ENCODE data around the gene LIMS1.

The LIMS1 gene

GRCh38 chr2:108611021-108611420 lies 76.8 kb downstream of the LIMS1 start:
- TF ChIP-seq NFIC (IDR thresholded peaks at IDR 0.05) (no peak), ZBTB7A (IDR thresholded peaks at IDR 0.05; ENCODE audit: low read depth) (no peak), TCF12 (IDR thresholded peaks at IDR 0.05; ENCODE audit: low read depth) (no peak), YY1 (IDR thresholded peaks at IDR 0.05; ENCODE audit: low read depth) (no peak), CREB1 (IDR thresholded peaks at IDR 0.05; ENCODE audit: low read depth) (no peak), EGR1 (IDR thresholded peaks at IDR 0.05) (no peak), FOXM1 (IDR thresholded peaks at IDR 0.05; ENCODE audit: borderline replicate concordance, low read depth) (no peak), RAD21 (IDR thresholded peaks at IDR 0.05; ENCODE audit: low read depth) (no peak), EP300 (IDR thresholded peaks at IDR 0.05; ENCODE audit: borderline replicate concordance) (no peak), TEAD4 (IDR thresholded peaks at IDR 0.05) (no peak), TAF1 (IDR thresholded peaks at IDR 0.05; ENCODE audit: low read depth) (no peak), CEBPB (IDR thresholded peaks at IDR 0.05) (no peak)
- TF ChIP-seq, protein P1, sequence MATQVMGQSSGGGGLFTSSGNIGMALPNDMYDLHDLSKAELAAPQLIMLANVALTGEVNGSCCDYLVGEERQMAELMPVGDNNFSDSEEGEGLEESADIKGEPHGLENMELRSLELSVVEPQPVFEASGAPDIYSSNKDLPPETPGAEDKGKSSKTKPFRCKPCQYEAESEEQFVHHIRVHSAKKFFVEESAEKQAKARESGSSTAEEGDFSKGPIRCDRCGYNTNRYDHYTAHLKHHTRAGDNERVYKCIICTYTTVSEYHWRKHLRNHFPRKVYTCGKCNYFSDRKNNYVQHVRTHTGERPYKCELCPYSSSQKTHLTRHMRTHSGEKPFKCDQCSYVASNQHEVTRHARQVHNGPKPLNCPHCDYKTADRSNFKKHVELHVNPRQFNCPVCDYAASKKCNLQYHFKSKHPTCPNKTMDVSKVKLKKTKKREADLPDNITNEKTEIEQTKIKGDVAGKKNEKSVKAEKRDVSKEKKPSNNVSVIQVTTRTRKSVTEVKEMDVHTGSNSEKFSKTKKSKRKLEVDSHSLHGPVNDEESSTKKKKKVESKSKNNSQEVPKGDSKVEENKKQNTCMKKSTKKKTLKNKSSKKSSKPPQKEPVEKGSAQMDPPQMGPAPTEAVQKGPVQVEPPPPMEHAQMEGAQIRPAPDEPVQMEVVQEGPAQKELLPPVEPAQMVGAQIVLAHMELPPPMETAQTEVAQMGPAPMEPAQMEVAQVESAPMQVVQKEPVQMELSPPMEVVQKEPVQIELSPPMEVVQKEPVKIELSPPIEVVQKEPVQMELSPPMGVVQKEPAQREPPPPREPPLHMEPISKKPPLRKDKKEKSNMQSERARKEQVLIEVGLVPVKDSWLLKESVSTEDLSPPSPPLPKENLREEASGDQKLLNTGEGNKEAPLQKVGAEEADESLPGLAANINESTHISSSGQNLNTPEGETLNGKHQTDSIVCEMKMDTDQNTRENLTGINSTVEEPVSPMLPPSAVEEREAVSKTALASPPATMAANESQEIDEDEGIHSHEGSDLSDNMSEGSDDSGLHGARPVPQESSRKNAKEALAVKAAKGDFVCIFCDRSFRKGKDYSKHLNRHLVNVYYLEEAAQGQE (IDR thresholded peaks at IDR 0.05; ENCODE audit: low read depth) = no peak
- TF ChIP-seq, protein P2, sequence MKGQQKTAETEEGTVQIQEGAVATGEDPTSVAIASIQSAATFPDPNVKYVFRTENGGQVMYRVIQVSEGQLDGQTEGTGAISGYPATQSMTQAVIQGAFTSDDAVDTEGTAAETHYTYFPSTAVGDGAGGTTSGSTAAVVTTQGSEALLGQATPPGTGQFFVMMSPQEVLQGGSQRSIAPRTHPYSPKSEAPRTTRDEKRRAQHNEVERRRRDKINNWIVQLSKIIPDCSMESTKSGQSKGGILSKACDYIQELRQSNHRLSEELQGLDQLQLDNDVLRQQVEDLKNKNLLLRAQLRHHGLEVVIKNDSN (IDR thresholded peaks at IDR 0.05) = no peak
- TF ChIP-seq, protein P3, sequence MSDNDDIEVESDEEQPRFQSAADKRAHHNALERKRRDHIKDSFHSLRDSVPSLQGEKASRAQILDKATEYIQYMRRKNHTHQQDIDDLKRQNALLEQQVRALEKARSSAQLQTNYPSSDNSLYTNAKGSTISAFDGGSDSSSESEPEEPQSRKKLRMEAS (IDR thresholded peaks at IDR 0.05) = no peak

- TF ChIP-seq CREB1 (IDR thresholded peaks at IDR 0.05; ENCODE audit: low read depth) (no peak), EGR1 (IDR thresholded peaks at IDR 0.05) (no peak)
Measured at GRCh38 chr2:108612153-108612513, 77.9 kb downstream of the LIMS1 start.

DNA sequence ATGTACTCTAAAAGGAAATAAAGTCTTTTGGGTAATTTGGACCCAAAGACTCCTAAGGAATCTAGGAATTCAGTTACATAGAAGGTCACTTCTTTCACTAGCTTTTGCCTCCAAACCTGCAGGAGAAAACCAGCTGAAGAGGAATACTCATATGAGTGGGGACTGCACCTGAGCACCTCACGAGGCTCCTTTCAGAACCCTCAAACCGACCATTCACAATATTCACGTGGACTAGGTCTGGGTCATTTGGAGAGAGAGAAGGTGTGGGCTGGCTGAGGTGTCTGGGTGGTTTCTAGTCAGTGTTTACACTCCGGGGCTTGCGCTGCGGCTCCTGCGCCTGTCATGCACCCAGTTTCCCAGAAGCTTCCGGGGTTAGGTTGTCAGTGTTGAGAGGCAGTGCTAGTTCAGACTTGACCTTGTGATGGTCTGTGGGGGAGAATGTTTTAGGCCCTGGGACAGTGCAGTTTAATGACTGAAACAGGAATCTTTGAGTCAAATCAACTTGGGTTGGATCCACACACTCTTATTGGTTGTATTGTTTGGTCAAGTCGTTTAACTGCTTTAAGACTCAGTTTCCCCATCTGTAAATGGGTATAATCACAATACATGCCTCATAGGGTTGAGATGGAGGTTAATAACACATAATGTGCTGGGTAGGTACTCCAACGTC lies 78.4 kb downstream of the LIMS1 start:
- TF ChIP-seq FOXM1 (IDR thresholded peaks at IDR 0.05; ENCODE audit: borderline replicate concordance, low read depth) = no peak
- TF ChIP-seq TCF12 (IDR thresholded peaks at IDR 0.05; ENCODE audit: low read depth) = no peak
- TF ChIP-seq, protein P2 (IDR thresholded peaks at IDR 0.05) = no peak
- TF ChIP-seq RAD21 (IDR thresholded peaks at IDR 0.05; ENCODE audit: low read depth) = no peak
- no peak for TF ChIP-seq TAF1 (IDR thresholded peaks at IDR 0.05; ENCODE audit: low read depth)
- TF ChIP-seq TEAD4 (IDR thresholded peaks at IDR 0.05) = no peak
- TF ChIP-seq EGR1 (IDR thresholded peaks at IDR 0.05) = no peak
- no peak for TF ChIP-seq EP300 (IDR thresholded peaks at IDR 0.05; ENCODE audit: borderline replicate concordance)
- TF ChIP-seq YY1 (IDR thresholded peaks at IDR 0.05; ENCODE audit: low read depth) = no peak
- TF ChIP-seq, protein P3 (IDR thresholded peaks at IDR 0.05) = no peak
- TF ChIP-seq, protein P1 (IDR thresholded peaks at IDR 0.05; ENCODE audit: low read depth) = no peak
- no peak for TF ChIP-seq NFIC (IDR thresholded peaks at IDR 0.05)
- TF ChIP-seq CEBPB (IDR thresholded peaks at IDR 0.05) = no peak

- TF ChIP-seq CREB1 (IDR thresholded peaks at IDR 0.05; ENCODE audit: low read depth) (no peak), EP300 (IDR thresholded peaks at IDR 0.05; ENCODE audit: borderline replicate concordance) (no peak)
- TF ChIP-seq, protein P1 (IDR thresholded peaks at IDR 0.05; ENCODE audit: low read depth) = no peak
Measured at GRCh38 chr2:108613261-108614042, 79.2 kb downstream of the LIMS1 start.

Measured in Ishikawa (cell line).